Stimulated activated CD4-positive, alpha-beta T cell treated with anti-CD3 and anti-CD28 coated beads, Interleukin-1b, Interleukin-23, amount 100 ng/mL, for 48 hours (primary cell): ENCODE measurements around the gene ANAPC2.

Source experiments
- DNase-seq: peaks from one replicate; pipeline ENCODE4 v3.0.0-alpha.2; 2020

Gene ANAPC2

DNA sequence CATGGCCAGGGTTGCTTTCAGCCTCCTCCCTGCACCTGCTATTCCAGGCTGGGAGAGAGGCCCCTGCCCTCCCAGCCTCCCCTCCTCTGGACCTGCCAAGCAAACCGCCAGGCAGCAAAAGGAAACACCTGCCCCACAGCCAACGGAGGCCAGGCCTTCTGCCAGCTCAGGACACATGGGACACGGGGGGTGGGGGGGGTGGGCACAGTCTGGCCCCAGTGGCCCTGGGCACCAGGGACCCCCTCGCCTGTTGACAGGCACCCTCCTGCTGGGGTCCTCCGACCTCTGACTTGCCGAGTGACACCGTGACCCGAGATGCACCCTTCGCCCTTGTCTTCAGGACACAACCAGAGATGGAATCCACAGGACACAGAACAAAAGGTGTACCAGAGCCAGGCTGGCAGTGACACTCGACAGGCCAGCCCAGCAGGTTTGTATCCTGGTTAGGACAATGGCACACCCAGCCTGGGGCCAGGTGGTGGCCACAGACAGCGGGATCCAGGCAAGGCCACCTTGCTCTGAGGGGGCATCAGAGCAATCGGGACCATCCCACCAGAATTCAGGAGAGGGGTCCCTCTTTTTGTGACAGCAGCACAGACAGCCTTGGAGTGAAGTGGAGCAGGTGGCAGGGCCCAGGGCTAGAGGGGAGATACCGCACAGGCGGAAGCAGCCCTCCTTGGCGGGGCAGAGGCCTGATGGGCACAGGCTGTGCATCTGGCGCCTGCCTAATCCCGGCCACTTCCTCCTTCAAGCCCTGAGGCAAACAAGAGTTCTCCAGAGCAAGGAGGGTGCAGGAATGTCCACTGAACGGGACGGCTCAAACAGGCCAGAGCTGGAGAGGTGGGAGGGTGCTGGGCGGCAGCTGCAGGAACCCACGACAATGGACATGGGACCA lies 15.2 kb downstream of the ANAPC2 start:
- no peak for DNase-seq

- no peak for DNase-seq
These were observed 17.0 kb downstream of the ANAPC2 start for GRCh38 chr9:137171149-137171900.

GRCh38 chr9:137170486-137171148 lies 17.7 kb downstream of the ANAPC2 start:
- DNase-seq = no peak

DNA sequence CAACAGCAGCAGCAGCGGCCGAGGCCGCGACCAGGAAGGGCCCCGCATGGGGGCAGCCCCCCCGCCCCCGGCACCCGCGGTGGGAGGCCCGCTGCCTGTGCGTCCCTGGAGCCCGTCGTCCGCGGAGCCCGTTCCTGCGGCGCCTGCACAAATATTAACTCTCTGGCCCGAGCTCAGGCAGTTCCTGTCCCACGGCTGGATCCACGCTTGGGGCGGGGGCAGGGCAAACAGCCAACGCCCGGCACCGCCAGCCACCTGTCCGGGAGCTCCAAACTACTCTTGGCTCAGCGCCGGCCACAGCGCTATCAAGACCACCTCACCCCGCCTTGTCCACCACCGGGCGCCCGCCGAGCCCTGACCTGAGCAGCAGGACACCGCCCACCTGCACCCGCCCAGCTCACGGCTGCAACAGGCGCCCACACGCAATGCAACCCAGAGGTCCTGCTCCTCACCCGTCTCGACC lies 18.4 kb downstream of the ANAPC2 start, which contains the start of gene LRRC26:
TSS of gene LRRC26 (minus strand) at position 156 of the 463 bp plus-strand sequence. CDS start at position 48, 108 bp downstream.
- DNase-seq = no peak

GRCh38 chr9:137168904-137169856 lies 19.2 kb downstream of the ANAPC2 start:
- no peak for DNase-seq

DNA sequence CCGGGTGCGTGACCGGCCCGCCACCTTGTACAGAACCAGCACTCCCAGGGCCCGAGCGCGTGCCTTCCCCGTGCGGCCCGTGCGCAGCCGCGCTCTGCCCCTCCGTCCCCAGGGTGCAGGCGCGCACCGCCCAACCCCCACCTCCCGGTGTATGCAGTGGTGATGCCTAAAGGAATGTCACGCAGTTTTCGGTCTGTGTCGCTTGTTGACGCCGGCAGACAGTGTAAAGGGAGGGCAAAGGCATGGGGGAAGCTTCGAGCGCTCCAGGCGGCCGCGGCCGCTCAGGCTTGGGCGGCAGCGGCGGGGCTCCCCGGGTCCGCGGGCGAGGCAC lies 19.8 kb downstream of the ANAPC2 start:
- no peak for DNase-seq

GRCh38 chr9:137167747-137168572 lies 20.4 kb downstream of the ANAPC2 start:
- no peak for DNase-seq

GRCh38 chr9:137167277-137167746 lies 21.0 kb downstream of the ANAPC2 start:
- DNase-seq = no peak

DNA sequence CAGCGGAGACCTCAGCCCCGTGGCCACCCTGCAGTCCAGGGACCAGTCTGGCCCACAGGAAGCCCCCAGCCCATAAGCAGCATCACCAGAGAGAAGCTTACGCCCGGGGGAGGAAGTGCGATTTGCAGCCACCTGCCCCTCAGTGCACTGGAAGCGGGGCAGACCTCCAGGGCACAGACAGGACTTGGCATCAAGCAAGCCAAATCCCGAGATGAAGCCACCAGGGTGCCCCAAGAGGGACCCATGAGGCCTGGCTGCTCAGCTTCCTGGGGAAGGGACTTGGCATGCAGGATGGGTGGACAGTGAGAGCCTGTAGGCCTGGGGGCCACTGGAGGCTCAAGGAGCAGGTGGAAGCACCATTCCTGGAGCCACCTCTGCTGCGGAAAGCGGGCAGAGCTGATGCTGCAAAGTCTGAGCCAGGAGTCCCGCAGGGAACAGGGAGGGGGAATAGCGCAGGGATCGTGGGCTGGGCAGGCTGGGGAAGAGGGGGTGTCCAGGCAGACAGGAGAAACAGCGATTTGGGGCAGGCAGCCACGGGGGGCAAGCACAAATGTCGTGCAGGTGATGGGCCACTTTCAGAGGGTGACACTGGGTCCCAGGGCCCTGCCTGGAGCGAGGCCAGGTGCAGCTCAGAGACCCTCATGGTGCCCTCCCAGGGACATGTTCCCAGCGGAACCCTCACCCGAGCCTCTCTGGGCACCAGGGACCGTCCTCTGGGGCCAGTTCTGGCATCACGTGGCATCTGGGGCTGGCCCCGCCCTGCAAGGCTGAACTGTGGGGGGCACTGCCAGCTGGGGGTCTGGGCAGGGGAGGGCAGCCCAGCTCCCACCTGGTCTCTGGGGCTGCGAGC lies 21.8 kb downstream of the ANAPC2 start:
- DNase-seq = no peak

GRCh38 chr9:137165250-137165836 lies 23.0 kb downstream of the ANAPC2 start:
- DNase-seq = no peak

DNA sequence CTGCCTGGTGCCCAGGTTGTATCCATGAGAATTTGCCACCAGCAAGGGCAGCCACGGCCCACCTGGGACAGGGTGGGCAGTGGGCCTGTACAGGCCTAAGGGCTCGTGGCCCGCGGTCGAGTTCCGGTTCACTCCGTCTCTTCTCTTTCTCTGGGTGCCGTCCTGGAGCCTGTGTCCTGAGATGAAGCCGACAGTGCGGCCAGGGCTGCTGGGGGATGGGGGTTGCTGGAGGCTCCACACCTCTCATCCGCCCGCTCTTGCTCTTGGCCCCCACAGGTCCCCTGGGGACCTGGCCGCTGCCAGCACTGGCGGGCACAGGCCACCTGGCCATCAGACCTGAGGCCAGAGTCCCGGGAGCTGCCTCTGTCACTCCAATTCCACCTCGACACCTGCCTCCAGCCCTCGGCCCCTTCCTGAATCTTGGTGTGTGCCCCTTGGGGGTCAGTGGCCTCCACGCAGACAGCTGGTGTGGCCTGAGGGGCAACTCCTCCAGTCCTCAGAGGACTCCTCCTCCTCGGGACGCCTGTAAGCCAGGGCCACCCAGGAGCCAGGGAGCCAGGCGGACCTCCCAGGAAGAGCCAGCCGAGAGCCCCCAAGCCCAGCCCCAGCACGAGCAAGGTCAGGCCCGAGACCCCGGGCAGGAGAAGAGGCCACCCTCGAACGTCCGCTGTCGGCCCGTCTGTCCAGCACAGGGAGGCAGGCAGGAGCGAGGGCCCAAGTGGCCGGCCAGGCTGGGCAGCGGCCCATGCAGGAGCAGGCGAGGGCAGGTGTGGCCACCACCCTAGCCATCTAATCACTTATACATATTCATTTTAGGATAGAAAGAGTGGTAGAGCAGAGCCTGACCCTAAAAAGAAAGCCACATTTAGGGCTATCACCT lies 23.8 kb downstream of the ANAPC2 start:
- DNase-seq = no peak

- no peak for DNase-seq
These were observed 24.6 kb downstream of the ANAPC2 start for GRCh38 chr9:137163805-137164204.

GRCh38 chr9:137163365-137163715 lies 25.0 kb downstream of the ANAPC2 start:
- DNase-seq = no peak

DNA sequence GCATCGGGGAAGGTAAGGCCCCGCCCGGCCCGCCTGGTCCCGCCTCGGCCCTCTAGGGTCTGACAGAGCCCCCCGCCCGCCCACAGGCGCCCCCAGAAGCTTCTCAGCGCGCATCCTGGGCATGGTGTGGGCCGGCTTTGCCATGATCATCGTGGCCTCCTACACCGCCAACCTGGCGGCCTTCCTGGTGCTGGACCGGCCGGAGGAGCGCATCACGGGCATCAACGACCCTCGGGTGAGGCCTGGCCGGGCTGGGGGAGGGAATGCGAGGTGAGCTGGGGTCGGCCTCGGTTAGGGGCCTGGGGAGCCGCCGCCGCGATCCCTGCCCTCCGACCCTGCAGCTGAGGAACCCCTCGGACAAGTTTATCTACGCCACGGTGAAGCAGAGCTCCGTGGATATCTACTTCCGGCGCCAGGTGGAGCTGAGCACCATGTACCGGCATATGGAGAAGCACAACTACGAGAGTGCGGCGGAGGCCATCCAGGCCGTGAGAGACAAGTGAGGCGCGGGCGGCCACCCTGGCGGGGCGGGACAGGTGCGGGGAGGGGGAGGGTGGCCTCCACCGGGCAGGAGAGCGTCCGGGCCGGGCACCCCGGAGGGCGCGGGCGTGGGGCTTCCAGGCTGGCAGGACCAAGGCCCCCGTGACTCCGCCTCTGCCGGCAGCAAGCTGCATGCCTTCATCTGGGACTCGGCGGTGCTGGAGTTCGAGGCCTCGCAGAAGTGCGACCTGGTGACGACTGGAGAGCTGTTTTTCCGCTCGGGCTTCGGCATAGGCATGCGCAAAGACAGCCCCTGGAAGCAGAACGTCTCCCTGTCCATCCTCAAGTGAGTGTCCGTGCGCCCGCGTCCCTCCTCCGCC lies 25.6 kb downstream of the ANAPC2 start:
- DNase-seq = no peak

DNA sequence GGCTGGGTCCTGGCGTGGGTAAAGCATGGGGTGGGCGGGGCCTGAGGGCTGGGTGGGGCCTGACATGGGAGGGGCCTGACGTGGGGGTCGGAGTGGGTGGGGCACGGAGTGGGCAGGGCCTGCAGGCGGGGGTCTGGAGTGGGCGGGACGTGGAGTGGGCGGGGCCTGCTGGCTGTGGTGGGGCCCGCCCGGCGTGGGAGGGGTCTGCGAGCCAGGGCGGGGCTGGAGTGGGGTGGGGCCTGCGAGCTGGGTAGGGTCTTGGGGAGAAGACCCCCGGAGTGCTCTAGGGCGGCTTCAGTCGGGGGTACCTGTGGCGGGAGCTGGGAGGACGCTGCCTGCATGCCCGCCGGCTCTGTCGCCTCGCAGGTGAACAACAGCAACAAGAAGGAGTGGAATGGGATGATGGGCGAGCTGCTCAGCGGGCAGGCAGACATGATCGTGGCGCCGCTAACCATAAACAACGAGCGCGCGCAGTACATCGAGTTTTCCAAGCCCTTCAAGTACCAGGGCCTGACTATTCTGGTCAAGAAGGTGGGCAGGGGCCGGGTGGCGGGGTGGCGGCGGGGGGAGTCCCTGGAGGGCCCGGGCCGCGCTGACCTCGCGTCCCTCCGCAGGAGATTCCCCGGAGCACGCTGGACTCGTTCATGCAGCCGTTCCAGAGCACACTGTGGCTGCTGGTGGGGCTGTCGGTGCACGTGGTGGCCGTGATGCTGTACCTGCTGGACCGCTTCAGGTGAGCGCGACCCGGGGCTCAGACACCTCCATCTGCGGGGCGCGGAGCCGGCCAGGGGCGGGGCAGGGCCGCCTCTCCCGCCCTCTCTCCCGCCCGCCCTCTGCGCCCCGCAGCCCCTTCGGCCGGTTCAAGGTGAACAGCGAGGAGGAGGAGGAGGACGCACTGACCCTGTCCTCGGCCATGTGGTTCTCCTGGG lies 26.5 kb downstream of the ANAPC2 start:
- no peak for DNase-seq

- no peak for DNase-seq
These were observed 27.4 kb downstream of the ANAPC2 start for GRCh38 chr9:137160716-137161557.
